Measurements from ENCODE around the gene TCN1.
"Not testable (repeated sequence)": the region's sequence is repeated elsewhere in the genome, so short reads cannot be mapped to it uniquely, and the experiment has no call there.

Gene TCN1

GRCh38 chr11:59866397-59866796, at the start of gene TCN1:
Gene TCN1 (minus strand): TSS chr11:59866487. CDS start chr11:59866470, 17 bp downstream.
- CTCF ChIA-PET = no interaction called here
- POLR2A ChIA-PET = no interaction called here
- TF ChIP-seq L3MBTL2 (conservative IDR thresholded peaks at IDR 0.05) (no peak), CTBP1 (IDR thresholded peaks at IDR 0.05; ENCODE audit: borderline replicate concordance) (no peak), ARNT (IDR thresholded peaks at IDR 0.05) (no peak), LEF1 (IDR thresholded peaks at IDR 0.05; ENCODE audit: borderline replicate concordance) (no peak), NFRKB (IDR thresholded peaks at IDR 0.05) (no peak), BHLHE40 (IDR thresholded peaks at IDR 0.05; ENCODE audit: borderline replicate concordance) (no peak), ELF4 (IDR thresholded peaks at IDR 0.05) (no peak), ZNF384 (IDR thresholded peaks at IDR 0.05) (no peak), FOXK2 (IDR thresholded peaks at IDR 0.05) (no peak), TARDBP (IDR thresholded peaks at IDR 0.05) (no peak), PKNOX1 (IDR thresholded peaks at IDR 0.05) (no peak), FOXA1 (IDR thresholded peaks at IDR 0.05) (no peak), SUZ12 (IDR thresholded peaks at IDR 0.05) (no peak), HDGF (IDR thresholded peaks at IDR 0.05; ENCODE audit: borderline replicate concordance) (no peak), FOXM1 (IDR thresholded peaks at IDR 0.05; ENCODE audit: borderline replicate concordance) (no peak)

GRCh38 chr11:59903569-59903968, 37.3 kb upstream of the TCN1 start:
- DNase-seq (ENCODE audit: extremely low spot score); POLR2A ChIA-PET; CTCF ChIA-PET: not testable (repeated sequence)

More at GRCh38 chr11:59866397-59866796, at the start of gene TCN1:
- DNase-seq (ENCODE audit: extremely low spot score) = no peak

GRCh38 chr11:59901306-59901705, 35.0 kb upstream of the TCN1 start:
- no peak for DNase-seq (ENCODE audit: extremely low spot score)
- CTCF ChIA-PET = no interaction called here
- TF ChIP-seq HDGF (IDR thresholded peaks at IDR 0.05; ENCODE audit: borderline replicate concordance) (no peak), ZNF384 (IDR thresholded peaks at IDR 0.05) (no peak), SUZ12 (IDR thresholded peaks at IDR 0.05) (no peak), ARNT (IDR thresholded peaks at IDR 0.05) (no peak), ELF4 (IDR thresholded peaks at IDR 0.05) (no peak), NFRKB (IDR thresholded peaks at IDR 0.05) (no peak), FOXA1 (IDR thresholded peaks at IDR 0.05) (no peak), FOXM1 (IDR thresholded peaks at IDR 0.05; ENCODE audit: borderline replicate concordance) (no peak), CTBP1 (IDR thresholded peaks at IDR 0.05; ENCODE audit: borderline replicate concordance) (no peak), PKNOX1 (IDR thresholded peaks at IDR 0.05) (no peak), TARDBP (IDR thresholded peaks at IDR 0.05) (no peak), LEF1 (IDR thresholded peaks at IDR 0.05; ENCODE audit: borderline replicate concordance) (no peak), SP1 (IDR thresholded peaks at IDR 0.05) (no peak), FOXK2 (IDR thresholded peaks at IDR 0.05) (no peak), BHLHE40 (IDR thresholded peaks at IDR 0.05; ENCODE audit: borderline replicate concordance) (no peak), L3MBTL2 (conservative IDR thresholded peaks at IDR 0.05) (no peak)
- POLR2A ChIA-PET = no interaction called here

GRCh38 chr11:59900366-59901126, 34.3 kb upstream of the TCN1 start:
- no peak for TF ChIP-seq LEF1 (IDR thresholded peaks at IDR 0.05; ENCODE audit: borderline replicate concordance)
- ChIA-PET POLR2A (no interaction called here), CTCF (no interaction called here)
- no peak for DNase-seq (ENCODE audit: extremely low spot score)

GRCh38 chr11:59899532-59899931, 33.2 kb upstream of the TCN1 start:
- TF ChIP-seq SP1 (IDR thresholded peaks at IDR 0.05) (no peak), FOXA1 (IDR thresholded peaks at IDR 0.05) (no peak), NFRKB (IDR thresholded peaks at IDR 0.05) (no peak), ZNF384 (IDR thresholded peaks at IDR 0.05) (no peak), BHLHE40 (IDR thresholded peaks at IDR 0.05; ENCODE audit: borderline replicate concordance) (no peak), TARDBP (IDR thresholded peaks at IDR 0.05) (no peak), PKNOX1 (IDR thresholded peaks at IDR 0.05) (no peak), SUZ12 (IDR thresholded peaks at IDR 0.05) (no peak), ARNT (IDR thresholded peaks at IDR 0.05) (no peak), ELF4 (IDR thresholded peaks at IDR 0.05) (no peak), HDGF (IDR thresholded peaks at IDR 0.05; ENCODE audit: borderline replicate concordance) (no peak), CTBP1 (IDR thresholded peaks at IDR 0.05; ENCODE audit: borderline replicate concordance) (no peak), L3MBTL2 (conservative IDR thresholded peaks at IDR 0.05) (no peak)
- ChIA-PET POLR2A (no interaction called here), CTCF (no interaction called here)
- no peak for DNase-seq (ENCODE audit: extremely low spot score)

GRCh38 chr11:59898650-59899049, 32.4 kb upstream of the TCN1 start:
- CTCF ChIA-PET = no interaction called here
- POLR2A ChIA-PET = no interaction called here
- TF ChIP-seq ARNT (IDR thresholded peaks at IDR 0.05) (no peak), PKNOX1 (IDR thresholded peaks at IDR 0.05) (no peak), CTBP1 (IDR thresholded peaks at IDR 0.05; ENCODE audit: borderline replicate concordance) (no peak), BHLHE40 (IDR thresholded peaks at IDR 0.05; ENCODE audit: borderline replicate concordance) (no peak), ELF4 (IDR thresholded peaks at IDR 0.05) (no peak), SP1 (IDR thresholded peaks at IDR 0.05) (no peak), SUZ12 (IDR thresholded peaks at IDR 0.05) (no peak), LEF1 (IDR thresholded peaks at IDR 0.05; ENCODE audit: borderline replicate concordance) (no peak), L3MBTL2 (conservative IDR thresholded peaks at IDR 0.05) (no peak), FOXA1 (IDR thresholded peaks at IDR 0.05) (no peak), HDGF (IDR thresholded peaks at IDR 0.05; ENCODE audit: borderline replicate concordance) (no peak), TARDBP (IDR thresholded peaks at IDR 0.05) (no peak), FOXM1 (IDR thresholded peaks at IDR 0.05; ENCODE audit: borderline replicate concordance) (no peak), FOXK2 (IDR thresholded peaks at IDR 0.05) (no peak), ZNF384 (IDR thresholded peaks at IDR 0.05) (no peak), NFRKB (IDR thresholded peaks at IDR 0.05) (no peak)
- no peak for DNase-seq (ENCODE audit: extremely low spot score)

All from HEK293T (cell line).